Activated T-cell treated with anti-CD3 and anti-CD28 coated beads, Interleukin-2, amount 50 U/mL, for 48 hours (primary cell): ENCODE measurements around the gene ACTL7A.

Experiments
- DNase-seq, 2 experiments: peaks; one replicate each; pipeline ENCODE4 v3.0.0-alpha.2; 2020

Gene ACTL7A

DNA sequence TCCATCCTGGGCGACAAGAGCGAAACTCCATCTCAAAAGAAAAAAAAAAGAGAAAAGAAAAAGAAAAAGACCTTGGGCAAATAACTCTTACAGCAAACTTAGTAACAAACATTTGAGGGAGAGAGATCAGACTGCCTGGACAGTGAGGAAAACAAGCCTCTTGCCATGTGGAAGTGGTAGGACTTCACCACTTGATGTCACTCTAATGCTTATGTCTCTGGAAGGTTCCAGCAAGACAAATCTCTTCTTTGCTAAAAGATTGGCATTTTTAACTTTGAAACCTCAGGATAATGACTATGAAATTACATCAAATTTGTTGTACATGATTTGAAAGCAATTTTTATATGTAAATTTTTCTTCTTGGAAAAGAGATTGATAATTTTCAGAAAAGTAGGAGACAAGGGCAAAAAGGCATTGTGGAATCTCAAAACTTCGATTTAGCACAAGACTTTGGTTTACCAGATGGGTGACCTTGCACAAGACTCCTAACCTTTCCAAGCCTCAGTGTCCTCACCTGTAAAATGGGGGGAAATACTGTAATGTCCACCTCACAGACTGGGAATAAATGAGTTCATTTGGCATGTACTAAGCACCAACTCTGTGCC, 11.7 kb upstream of the ACTL7A start:
- no peak for DNase-seq

DNA sequence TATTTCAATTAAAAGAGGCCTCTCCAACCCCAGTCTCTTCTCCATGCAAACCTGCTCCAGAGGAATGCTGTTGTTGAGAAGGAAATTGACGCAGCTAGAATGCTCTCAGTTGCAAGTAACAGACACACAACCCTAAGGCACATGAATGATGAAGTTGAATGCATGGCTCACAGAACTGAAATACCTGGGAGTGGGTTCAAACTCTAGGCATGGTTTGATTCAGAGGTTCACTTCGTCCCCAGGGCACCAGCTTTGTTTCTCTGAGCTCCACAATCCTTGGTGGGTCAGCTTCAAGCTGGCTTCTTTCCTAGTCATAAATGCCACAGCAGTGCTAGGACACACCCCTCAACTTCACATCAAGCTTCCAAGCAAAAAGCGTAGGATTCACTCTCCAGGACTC, 10.9 kb upstream of the ACTL7A start:
- DNase-seq, result no peak

DNA sequence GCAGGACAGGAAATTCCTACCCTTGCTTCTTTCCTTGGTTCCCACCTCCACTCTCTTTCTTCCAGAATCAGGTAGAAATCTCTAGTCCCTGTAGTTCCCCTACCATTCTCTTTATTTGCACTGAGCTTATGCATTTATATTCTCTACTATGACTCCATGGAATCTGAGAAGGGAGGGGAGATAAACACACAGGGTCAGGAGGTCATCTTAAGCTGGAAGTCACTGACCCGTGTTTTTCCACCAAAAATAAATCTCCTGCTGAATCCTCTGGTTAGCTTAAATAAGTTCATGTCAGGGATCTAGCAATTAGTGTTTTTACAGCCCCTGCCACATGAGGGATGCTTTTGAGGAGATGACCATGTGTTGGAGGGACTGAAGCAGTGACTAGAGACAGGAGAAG, 10.0 kb upstream of the ACTL7A start:
- no peak for DNase-seq

DNA sequence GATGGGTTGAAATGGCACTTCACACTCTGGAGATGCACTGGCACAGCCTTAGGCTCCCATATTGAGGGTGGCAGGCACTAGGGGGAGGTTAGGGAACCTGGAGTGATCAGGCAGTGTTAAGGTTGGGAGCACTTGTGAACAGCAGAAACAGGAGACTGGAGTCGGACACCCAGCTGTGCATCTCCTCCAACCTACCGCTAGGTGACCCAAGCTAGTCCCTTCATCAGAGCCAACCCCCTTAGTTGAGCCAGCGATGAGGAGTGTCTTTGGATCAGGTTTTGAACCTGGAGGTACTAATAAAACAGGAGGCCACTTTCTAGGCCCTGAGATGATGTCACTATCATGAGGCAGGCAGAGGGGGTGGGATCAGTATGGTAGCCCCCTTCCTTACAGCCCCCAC, 8.0 kb upstream of the ACTL7A start:
- DNase-seq, result no peak

DNA sequence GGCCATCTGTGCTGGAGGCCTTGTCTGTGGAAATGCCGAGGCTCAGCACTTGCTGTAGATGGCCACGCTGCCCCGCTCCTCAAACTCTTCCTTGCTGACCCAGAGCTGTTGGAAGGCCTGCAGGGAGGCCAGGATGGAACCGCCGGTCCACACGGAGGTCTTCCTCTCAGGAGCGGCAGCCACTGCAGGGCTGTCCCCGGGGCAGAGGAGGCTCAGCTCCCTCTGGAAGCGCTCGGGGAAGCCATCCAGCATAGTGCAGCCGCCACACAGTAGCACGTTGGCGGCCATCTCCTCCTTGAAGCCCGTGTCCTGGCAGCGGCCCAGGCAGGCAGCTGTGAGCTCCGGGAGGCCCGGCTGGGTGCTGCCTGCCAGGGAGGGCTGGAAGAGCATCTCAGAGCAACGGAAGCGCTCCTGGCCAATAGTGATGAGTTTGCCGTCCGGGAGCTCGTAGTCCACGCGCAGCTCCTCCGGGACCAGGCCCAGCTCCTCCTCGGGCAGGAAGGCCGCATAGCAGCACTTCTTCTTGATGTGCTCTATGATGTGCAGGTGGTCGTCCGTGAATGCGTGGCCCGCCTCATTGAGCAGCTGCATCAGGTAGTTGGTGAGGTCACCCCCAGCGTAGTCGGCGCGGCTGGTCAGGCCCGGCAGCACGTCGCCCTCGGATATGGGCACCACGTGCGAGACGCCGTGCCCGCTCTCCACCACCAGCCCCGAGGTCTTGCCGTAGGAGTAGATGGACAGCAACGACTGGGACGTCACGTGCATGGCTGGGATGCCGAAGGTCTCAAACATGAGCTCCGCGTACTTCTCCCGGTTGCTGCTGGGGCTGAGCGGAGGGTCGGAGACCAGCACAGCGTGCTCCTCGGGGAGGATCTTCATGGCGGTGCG, 7.2 kb upstream of the ACTL7A start:
- no peak for DNase-seq

DNA sequence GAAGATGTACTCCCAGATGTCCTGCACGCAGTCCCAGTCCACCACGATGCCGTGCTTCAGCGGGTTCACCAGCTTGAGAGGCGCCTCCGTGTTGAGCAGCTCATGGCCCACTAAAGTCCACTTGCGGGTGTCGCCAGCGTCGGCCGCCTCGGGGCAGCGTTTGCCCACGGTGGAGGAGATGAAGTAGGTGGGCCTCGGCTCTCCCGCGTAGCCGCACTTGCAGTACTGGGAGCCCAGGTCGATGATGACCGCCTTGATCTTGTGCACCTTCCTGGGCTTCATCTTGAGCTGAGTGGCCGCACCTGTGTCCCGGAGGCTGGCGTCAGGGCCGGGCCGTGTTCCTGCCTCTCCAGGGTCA, 6.6 kb upstream of the ACTL7A start:
- DNase-seq, result no peak

DNA sequence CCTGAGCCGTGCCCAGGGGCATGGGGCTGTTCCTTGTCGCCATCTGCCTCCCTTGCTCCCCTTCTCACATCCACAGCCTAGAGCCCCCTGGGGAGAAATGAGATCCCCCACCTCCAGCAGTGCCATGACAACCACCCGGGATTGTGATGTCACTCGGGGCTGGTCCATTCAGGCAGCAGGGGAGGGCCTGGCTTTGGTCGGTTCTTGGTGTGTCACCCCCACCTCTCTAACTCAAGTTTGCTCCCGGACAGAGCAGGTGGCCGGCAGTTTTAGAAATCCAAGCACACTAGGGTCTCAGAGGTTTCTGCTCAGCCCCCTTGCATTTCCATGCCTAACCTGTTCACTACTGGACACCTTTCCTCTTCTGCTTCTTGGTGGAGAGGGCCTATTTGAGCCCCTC, 6.2 kb upstream of the ACTL7A start, which contains the start of gene ACTL7B:
Gene ACTL7B, minus strand, starts transcription at position 99 of the 400 bp plus-strand sequence. Its CDS starts 56 bp downstream, at position 43.
- no peak for DNase-seq

DNA sequence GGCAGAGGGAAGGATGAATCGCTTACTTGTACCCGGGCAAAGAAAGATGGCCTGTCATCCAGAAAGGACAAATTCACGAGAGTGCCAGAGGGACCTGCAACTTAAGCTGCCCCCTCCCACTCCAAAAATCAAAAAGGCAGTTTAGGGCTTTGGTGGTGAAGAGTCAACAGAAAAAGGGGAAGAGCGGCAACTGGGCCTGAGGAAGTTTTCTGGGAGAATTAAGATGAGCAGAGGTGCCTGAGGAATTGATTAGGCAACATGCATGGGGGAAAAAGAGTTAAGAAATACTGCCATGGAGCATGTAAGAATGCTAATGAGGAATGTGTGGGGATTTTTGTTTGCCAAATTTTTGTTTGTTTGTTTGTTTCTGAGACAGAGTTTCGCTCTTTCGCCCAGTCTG, 4.5 kb upstream of the ACTL7A start:
- DNase-seq, result no peak

DNA sequence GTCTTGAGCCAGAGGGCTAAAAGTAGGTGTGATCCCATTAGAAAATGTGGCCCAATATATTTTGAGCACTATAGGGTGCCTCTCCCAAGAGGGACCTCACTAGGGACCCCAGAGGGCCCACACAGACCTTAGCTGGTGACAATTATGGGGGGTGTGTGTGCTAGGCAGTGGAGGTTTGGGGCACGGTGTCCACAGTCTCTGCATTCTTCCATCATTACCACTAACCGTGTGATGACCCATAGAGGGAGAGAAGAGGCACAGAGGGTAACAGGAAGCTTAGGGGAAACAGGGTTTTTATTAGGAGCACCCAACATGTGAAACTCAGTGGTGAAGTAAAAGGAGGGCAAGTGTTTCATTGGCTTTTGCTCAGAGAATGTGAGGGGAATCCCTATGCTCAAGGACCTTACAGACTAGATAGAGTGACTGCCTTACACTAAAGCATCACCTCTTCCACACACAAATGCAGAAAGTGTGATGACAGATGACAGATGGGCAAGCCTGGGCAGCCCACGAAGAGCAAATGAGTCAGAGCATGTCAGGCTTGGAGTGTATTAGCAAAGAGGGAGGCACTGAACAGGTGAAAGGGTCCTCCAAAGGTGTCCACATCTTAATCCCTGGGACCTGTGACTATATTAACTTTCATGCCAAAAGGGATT, 2.5 kb upstream of the ACTL7A start:
- no peak for DNase-seq

DNA sequence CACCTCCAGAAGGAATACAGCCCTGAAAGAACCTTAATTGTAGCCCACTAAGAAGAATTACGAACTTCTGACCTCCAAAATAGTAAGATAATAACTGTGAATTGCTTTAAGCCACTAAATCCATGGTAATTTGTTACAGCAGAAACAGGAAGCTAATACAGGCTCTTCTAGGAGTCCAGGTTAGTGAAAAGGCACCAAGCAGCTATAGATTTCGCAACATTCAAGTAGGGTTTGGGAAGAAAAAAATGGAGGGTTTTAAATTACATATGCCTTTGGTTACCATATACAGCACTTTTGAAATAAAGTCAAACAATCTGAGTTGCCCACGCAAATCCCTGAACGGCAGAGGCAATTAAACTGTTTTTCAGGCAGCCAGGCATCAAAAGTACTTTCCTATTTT, 1.7 kb upstream of the ACTL7A start:
- DNase-seq, result no peak

DNA sequence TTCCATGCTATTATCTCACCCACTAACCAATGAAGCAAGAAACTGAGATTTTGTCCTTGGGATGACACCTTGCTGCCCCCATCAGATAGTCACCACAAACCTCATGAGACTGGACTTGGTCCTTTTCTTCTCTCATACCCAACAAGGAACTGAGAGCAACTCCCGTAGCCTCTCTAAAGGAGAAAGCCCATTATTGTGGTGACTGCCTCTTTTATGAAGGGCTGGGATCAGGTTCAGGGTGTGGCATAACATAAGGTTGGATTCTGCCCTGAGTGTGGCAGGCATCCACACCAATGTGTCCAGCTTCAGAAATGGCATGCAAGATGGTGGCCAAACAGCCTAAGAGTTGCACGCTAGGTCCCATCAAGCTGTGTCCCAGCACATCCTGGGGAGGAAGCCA, 1.3 kb upstream of the ACTL7A start:
- no peak for DNase-seq

DNA sequence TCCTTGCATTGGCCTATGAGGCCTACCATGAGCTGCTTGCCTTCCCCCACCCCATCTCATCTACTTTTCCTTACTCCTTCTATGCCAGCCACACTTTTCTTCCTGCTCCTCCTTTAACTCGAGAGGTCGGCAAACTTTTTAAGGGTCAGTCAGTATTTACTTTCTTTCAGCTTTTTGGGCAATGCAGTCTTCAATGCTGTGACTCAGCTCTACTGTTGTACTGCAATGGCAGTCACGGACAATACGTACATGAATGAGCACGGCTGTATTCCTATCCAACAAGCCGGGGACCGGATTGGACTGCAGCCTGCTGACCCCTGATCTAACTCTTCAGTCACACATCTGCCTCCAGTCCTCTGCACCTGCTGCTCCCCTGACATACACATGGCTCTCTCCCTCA, 602 bp upstream of the ACTL7A start:
- no peak for DNase-seq

DNA sequence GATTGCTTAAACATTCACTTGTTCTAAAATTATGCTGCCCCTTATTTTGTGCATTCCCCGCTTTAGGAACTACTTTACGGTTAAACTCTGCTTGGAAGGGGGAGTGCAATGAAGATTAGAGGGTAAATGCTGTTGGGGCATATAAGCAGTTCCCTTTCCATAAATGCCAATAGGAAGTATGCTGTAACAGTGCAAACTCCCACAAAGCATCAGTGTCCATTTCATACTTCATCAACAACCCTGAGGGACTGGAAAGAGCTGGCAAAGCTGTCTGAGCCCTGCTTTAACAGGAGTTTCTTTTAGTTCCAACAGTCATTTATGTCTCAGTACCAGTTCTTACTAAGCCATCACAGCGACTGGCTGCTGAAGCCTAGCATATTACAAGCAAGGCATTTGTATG, 1.8 kb downstream of the ACTL7A start:
- DNase-seq, result no peak

DNA sequence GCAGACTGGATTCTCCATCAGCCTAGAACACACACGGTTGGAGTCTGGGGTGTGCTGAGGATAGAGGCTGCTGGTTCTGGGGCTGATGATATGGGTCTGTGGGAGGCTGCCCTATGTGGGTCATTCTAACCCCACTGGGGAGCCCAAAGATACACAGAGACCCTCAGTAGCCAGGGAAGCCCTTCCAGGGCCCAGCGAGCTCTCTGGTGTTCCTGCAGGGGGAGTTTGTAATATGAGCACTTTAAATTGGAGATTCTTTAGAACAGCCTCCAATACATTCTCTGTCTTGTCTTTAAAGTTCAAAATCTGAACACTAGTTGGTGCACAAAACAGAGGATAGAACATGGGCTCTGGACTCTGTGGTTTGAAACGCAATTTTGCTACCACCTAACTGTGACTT, 2.4 kb downstream of the ACTL7A start:
- DNase-seq, result no peak

DNA sequence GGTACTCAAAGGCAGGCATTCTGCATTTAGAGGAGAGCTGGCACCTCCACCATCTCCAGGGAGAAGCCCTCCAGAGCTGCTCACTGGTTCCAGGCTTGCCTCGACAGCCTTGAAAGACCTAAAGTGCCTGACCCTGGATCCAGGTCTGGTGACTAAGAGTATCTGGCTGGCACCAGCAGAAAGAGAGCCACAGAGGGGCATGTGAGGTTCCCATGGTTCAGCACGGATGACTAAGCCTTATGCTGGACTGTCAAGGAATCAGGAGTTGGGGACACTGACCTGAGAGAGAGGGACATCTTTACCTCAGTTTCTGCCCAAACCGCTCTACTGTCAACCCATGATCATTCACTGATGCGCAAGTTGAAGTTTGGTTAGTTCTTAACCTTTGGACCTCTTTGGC, 3.0 kb downstream of the ACTL7A start:
- no peak for DNase-seq

DNA sequence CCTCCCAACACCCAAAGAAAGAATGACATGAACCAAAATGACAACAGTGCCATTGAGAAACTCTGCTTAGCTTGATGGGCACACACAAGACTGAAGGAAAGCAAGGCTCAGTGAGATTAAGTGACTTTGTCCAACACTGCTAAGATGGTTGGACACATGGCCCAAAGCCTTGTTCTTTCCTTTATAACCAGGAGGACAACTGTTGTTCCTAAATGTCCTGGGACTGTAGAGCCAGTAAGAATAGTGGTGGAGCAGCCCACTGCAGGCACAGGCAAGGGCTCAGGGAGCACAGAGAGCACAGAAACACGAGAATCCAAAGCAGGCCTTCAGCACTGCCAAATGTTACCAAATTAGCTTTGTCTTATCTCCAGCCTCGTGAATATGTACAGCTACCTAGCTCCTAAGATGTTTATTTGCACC, 3.9 kb downstream of the ACTL7A start:
- DNase-seq, result no peak

DNA sequence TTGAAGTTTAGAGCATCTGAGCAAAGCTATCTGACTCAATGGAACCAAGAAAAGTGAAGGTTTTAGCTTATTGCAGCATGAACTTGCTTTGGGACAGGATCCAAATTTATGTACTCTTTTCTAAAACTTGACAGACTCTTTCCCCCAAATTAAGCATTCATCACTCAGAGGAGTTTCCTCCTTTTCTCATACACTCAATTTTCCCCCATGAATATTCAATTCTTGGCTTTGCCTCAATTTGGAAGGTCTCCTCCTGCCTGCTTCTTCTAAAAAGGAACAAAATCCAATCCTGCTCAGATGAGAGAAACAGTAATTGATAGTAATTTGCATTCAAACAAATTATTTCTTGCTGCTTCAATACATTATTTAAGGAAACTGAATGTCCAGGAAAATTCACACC, 5.0 kb downstream of the ACTL7A start:
- no peak for DNase-seq

DNA sequence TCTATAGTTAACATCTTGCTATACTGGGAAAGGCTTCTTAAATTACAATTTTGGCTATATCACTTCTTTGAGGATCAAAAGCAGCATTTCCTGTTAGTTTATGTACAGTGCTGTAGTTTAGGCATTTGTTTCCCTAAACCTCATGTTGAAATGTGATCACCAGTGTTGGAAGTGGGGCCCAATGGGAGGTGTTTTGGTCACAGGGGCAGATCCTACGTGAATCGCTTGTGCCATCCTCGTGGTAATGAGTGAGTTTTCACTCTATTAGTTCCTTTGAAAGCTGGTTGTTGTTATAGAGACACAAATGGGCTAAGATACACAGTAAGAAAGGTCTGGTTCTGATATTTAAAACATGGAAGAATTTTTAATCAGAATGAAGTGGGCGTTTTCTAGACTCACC, 5.8 kb downstream of the ACTL7A start:
- no peak for DNase-seq

DNA sequence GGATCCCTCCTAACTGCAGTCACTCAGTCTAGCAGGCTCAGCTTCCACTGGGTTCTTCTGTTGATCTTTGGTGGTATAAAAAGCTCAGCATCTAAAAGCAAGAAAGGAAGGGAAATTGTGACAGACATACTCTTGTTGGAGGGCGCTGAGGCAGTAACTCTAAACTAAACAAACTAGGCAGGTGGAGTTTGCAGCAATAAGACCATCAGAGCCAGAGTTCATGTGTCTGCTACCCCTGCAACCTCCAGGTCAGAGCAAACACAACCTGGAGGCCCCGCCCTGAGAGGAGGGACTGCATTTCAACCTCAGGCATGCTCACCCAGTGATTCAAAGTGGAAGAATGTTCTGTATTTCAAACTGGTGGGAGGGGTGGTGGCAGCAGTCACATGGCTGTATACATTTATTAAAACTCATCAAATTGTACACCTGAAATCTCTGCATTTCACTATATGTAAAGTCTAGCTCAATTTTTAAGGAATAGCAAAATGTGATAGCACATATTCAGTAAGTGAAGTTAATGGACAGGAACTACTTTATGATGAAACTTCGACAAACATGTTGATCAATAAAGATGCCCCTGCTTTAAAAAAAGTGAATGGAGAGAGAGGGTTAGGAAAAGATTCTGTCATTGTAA, 7.1 kb downstream of the ACTL7A start:
- DNase-seq, result no peak

DNA sequence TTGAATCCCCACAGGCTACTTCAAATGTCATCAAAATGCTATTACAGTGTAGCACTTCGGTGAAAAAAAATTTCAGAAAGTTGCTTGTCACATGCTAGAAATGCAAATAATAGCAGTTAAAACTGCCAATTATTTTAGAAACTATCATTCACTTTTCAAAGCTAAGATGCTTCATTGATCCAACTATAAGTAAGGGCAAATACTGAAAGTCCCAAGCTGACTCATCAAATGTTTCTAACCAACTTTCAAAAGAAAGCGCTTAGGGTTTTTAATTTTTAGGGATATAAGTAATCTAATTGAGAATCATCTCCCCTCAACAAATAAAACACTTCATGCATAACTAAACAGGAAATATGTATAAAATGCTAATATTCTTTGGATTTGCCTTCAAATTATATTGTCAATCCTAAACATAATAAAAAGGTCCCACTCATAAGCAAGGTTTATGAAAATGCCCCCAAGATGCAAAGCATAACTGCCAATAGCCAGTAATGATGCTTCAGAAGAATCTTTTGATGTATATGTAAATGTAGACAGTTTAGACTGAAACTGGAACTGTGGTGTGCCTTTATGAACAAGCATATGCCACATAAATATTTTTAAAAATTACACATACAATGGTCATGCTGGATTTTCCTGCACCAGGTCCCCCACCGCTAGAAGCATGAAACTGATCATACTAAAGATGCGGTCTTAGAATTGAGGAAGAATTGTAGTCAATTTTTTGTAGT, 12.2 kb downstream of the ACTL7A start:
- DNase-seq, result no peak

DNA sequence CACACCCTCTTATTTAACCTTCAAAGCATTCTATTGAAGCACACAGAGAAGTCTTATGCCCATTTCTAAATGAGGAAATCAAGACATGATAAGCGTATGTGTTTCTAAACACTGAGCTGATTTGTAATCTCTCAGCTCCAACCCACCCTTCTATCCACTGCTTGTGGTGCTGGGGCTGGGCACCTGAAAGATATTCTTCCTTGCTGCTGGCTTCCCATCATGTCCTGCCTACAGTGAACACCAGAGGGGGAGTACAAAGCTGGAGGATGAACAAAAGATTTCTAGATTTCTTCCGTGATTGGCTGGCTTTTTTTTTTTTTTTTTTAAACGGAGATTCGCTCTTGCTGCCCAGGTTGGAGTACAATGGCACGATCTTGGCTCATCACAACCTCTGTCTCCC, 14.4 kb downstream of the ACTL7A start:
- DNase-seq, result no peak

DNA sequence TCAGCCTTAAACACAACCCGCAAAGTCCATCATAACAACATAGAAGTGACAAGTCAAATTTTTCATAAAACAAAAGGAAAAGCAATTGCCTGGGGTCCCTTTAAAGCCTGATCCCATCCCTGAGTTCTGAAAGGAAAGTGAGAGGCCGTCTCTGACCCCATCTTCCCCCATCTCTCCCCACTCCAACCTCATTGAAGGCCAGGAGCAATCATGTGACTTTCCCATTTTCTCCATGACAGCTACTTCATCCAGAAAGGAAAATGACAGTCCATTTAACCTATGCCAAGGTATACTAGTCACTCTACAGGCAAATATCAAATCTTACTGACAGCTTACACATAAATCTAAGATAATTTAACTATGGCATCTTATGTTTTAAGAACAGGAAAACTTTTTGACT, 15.5 kb downstream of the ACTL7A start:
- DNase-seq, result no peak

DNA sequence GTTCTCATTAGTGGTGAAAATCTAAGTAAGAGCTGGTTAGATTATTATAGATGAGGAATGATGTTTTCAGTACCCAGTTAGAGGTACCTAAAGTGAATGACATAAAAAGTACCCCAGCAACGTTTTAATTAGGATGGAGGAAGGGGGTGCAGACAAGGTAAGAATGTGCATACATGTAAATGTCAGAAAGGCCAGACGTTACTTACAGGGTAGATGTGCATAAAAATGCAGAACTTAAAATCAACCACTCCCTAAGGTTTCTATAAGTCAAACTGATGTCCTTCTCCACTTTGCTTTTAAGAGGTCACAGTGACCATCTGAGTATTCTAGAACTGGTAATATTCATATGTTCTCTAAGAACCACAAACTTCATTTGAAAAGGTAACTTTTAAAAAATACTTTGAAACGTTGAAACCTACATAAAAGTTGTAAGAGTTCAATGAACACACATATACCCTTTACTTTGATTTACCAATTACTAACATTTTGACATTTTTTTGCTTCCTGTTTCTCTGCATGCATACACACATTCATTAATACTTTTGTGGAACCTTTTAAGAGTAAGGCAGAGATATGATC, 18.8 kb downstream of the ACTL7A start:
- DNase-seq, result no peak
